Activated T-helper 2 cell treated with anti-CD3 and anti-CD28 coated beads, Interferon-gamma antibody, Interleukin-2, Interleukin-4, amounts not matched to agents 10 μg/mL and 5 μg/mL and 100 μg/mL, durations not matched to agents 14 hours and 24 hours and 36 hours (primary cell): ENCODE results near the gene AMZ2. TPM values are rescaled to one million over a fixed set of nuclear protein-coding genes. Genes with fewer than 3 reads are reported as not detected.
"Not testable (repeated sequence)": the region's sequence is repeated elsewhere in the genome, so short reads cannot be mapped to it uniquely, and the experiment has no call there.

Source experiments
- DNase-seq: peaks from one replicate; pipeline ENCODE4 v3.0.0; 2021; ENCODE audit warnings: low spot score
- H3K27ac Mint-ChIP-seq: one replicate; pipeline ENCODE4 v1.8.0; 2021; ENCODE audit warnings: mixed read lengths
- H3K27me3 Mint-ChIP-seq: one replicate; pipeline ENCODE4 v1.8.0; 2021; ENCODE audit warnings: low read depth, mixed read lengths
- H3K36me3 Mint-ChIP-seq: one replicate; pipeline ENCODE4 v1.8.0; 2021; ENCODE audit warnings: low read depth, mixed read lengths
- H3K4me1 Mint-ChIP-seq: one replicate; pipeline ENCODE4 v1.8.0; 2021; ENCODE audit warnings: low read depth, mixed read lengths
- H3K4me3 Mint-ChIP-seq: one replicate; pipeline ENCODE4 v1.8.0; 2021; ENCODE audit warnings: low read depth, mild to moderate bottlenecking, moderate library complexity, mixed read lengths
- H3K9me3 Mint-ChIP-seq: one replicate; pipeline ENCODE4 v1.8.0; 2021; ENCODE audit warnings: mixed read lengths
- intact Hi-C: fragments of 100-400 bp; cut with micrococcal nuclease; formaldehyde crosslinking; loops from one replicate; pipeline ENCODE4 v1.15.1; 2023
- total RNA-seq: library from RNA; stranded (reverse); gene quantifications from 2 replicates; pipeline ENCODE4 v1.2.3, GENCODE V29; 2022

The AMZ2 gene
- total RNA-seq, 1 donor from 2014 or later = 85.9 TPM

DNA sequence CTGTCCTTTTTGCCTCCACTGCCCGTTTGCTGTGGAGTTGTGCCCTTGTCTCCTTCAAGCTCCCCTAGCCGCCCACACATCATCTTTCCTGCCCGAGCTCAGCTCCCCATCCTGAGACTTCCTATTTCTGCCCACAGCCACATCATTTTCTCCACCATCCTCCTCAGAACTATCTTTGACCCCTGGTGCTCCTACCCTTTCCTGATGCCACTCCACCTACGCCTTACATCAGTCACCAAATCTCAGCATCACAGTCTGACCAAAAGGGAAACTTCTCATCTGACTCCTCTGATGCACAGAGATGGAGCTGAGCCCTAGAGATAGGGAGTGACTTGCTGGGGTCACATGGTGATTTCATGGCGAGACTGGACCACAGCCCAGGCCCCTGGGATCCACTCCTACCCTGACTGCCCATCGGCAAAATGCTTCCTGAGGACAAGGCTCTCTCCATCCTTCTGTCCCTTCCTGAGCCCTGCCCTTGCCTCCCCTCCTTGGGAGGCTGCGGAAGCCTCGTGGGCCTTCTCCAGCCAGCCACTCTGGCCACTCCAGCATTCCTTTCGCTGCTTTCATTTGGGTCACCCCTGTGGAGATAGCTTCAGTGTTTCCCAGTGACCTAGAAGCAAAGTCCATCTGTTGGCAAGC is 19.7 kb upstream of the AMZ2 start:
- Mint-ChIP-seq H3K27ac (peak overlapping the region; percentile 64), H3K36me3 (peaks cover 29% of the 10 kb centered on the region), H3K4me1 (peaks cover 31% of the 10 kb centered on the region)
- H3K27me3 Mint-ChIP-seq, H3K4me3 Mint-ChIP-seq, H3K9me3 Mint-ChIP-seq, DNase-seq: not testable (repeated sequence)
- intact Hi-C loops = loop anchor here (1.0 kb wide), 1 partner anchor 10 kb away; no protein-coding TSS in a partner anchor

DNA sequence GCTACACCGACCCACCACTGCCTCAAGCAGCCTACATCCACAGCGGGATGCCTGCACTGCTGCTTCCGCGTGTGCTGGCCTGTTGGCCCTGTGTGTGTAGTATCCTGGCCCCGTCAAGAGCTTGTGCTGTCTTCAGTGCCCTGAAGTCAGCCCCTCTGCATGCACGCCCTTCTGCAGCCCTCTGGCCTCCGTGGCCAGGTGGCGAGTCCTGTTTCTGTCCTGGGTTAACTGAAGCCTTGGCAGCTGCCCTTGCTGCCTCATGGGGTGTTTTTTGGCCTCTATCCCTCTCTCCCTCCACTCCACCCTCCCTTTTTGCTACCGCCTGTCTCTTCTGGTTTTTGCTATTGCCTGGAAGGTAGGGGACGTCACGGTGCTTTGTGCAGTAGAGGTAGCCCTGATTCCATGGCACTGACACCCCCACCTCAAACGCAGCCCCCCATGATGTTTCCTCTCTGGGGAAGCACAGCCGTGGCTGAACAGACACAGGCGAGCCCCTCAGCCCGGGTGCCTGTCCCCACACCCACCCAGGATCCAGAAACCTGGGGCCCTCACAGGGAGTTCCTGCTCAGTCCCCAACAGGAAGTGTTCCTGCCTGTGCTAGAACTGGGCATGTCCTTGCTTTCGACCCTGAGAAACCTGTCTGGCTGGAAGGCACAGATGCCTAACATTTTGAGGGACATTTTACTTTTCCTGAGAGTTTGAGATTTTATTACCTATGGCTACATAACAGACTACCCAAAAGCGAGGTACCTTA is 18.8 kb upstream of the AMZ2 start:
- Mint-ChIP-seq H3K4me1 (peaks cover 34% of the 10 kb centered on the region), H3K36me3 (peaks cover 29% of the 10 kb centered on the region), H3K9me3 (no peaks in the 10 kb centered on the region), H3K4me3 (no peak overlapping the region), H3K27ac (peak overlapping the region; percentile 22), H3K27me3 (no peaks in the 10 kb centered on the region)
- intact Hi-C loops = loop anchor here (1.0 kb wide), 1 partner anchor 9 kb away; no protein-coding TSS in a partner anchor
- no peak for DNase-seq

DNA sequence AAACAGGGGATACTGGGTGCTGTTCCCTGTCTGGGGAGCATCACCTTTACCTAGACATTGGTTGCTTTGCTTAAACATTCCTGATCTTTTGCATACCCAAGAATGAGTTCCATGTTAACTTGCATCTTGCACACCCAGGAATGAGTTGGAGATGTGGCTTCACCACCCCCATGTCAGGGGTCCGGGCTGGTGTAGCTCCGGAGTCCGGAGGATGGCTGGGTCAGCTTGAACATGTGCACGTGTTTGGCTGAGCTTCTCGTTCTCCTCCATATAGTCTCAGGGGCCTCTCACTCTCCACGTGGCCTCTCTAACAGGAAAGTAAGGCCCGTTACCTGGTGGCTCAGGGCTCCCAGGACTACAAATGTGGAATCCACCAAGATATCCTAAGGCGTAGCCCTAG is 18.2 kb upstream of the AMZ2 start:
- Mint-ChIP-seq H3K27me3 (no peaks in the 10 kb centered on the region), H3K4me3 (no peak overlapping the region), H3K9me3 (no peaks in the 10 kb centered on the region), H3K27ac (no peak overlapping the region), H3K36me3 (peaks cover 28% of the 10 kb centered on the region), H3K4me1 (peaks cover 36% of the 10 kb centered on the region)
- DNase-seq = no peak
- intact Hi-C loops = no loop called here

DNA sequence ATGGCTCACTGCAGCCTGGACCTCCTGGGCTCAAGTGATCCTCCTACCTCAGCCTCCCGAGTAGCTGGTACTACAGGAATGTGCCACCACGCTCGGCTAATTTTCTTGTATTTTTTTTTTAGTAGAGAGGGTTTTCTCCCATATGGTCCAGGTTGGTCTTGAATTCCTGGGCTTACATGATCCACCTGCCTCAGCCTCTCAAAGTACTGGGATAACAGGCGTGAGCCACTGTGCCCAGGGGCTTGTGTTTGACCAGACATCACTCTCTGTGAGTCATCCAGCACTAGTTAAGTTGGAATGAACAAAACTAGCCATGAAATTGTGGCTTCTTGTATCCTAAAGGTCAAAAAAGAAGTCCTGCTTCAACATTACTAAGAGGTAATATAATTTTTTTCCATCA is 16.7 kb upstream of the AMZ2 start:
- intact Hi-C loops, DNase-seq, H3K9me3 Mint-ChIP-seq, H3K4me3 Mint-ChIP-seq, H3K27ac Mint-ChIP-seq, H3K27me3 Mint-ChIP-seq: not testable (repeated sequence)
- peaks cover 30% of the 10 kb centered on the region for H3K36me3 Mint-ChIP-seq
- peaks cover 45% of the 10 kb centered on the region for H3K4me1 Mint-ChIP-seq

DNA sequence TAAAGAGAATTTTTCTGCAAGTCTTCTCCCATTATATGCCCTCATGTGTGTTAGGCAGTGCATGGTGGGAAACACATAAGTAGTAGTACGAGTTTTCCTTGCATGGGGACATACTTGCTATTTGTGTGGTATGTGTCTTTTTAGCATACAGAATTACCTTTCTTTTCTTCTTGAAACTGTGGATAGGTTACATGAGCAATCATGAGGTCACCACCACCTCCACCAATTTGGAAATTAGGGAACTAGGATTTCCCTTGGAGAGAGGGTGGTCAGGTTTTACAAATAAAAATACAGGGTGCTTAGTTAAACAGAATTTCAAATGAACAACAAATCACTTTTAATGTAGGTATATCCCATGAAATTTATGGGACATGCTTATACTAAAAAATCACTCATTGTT is 16.3 kb upstream of the AMZ2 start:
- DNase-seq = no peak
- Mint-ChIP-seq H3K36me3 (peaks cover 30% of the 10 kb centered on the region), H3K27me3 (no peaks in the 10 kb centered on the region), H3K27ac (no peak overlapping the region), H3K9me3 (no peaks in the 10 kb centered on the region), H3K4me1 (peaks cover 45% of the 10 kb centered on the region), H3K4me3 (no peak overlapping the region)
- intact Hi-C loops = no loop called here

DNA sequence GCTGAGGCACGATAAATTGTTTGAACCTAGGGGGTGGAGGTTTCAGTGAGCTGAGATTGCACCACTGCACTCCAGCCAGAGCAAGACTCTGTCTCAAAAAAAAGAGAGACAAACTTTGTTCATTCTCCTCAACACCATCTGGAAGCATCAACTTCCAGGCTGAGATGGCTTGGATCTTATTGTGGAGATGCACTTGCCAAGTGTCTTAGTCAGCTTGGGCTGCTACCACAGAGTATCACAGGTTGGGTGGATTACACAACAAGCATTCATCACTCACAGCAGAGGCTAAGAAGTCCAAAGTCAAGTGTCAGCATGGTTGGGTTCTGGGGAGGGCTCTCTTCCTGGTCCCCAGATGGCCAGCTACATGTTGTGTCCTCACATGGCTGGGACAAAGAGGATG is 15.1 kb upstream of the AMZ2 start:
- H3K27me3 Mint-ChIP-seq, DNase-seq, intact Hi-C loops, H3K4me3 Mint-ChIP-seq, H3K9me3 Mint-ChIP-seq: not testable (repeated sequence)
- peaks cover 50% of the 10 kb centered on the region for H3K4me1 Mint-ChIP-seq
- H3K27ac Mint-ChIP-seq = peak overlapping the region; percentile 28
- peaks cover 28% of the 10 kb centered on the region for H3K36me3 Mint-ChIP-seq

DNA sequence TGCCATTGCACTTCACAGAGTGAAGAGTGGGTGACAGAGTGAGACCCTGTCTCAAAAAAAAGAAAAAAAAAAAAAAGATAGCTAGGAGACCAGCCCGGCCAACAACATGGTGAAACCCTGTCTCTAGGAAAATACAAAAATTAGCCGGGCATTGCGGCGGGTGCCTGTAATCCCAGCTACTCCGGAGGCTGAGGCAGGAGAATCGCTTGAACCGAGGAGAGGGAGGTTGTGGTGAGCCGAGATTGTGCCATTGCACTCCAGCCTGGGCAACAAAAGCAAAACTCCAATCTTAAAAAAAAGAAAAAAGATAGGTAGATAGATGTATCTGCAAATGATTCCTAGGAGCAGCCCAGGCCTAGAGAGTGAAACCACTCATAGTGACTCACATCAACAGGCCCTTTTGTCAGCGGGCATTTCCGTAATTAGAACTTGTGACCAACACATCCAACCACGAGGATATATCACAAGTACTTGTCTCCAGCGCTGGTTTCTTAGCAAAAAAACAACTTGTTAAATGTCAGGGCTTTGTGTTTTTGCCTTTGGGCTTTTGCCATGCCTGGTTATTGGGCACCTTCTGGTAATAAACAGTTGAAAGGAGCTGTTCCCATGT is 13.0 kb upstream of the AMZ2 start:
- H3K9me3 Mint-ChIP-seq, H3K27me3 Mint-ChIP-seq, DNase-seq, intact Hi-C loops: not testable (repeated sequence)
- Mint-ChIP-seq H3K4me3 (peak overlapping the region; percentile 17), H3K27ac (peak overlapping the region; percentile 80), H3K36me3 (peaks cover 14% of the 10 kb centered on the region), H3K4me1 (peaks cover 54% of the 10 kb centered on the region)

DNA sequence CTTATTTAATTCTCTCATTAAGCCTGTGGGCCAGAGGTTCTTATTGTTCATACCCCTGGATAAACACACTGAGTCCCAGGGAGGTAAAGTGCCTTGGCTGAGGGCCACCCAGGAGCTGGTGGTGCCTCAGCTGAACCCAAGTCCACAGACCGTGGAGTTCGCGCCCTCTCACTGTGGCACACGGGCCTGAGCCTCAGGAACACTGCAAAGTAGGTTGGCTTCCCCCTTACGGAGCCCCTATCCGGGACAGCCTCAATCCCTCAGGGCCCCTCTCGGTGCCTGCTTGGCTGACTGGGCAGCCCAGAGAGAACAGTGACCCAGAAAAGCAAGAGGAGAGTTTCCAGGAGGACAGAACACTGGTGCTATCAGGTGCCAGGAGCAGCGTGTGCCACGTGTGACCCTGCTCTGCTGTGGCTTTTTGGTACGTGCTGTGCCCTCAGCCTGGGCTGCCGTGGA is 12.5 kb upstream of the AMZ2 start:
- Mint-ChIP-seq H3K36me3 (peaks cover 16% of the 10 kb centered on the region), H3K27ac (peak overlapping the region; percentile 80), H3K4me1 (peaks cover 58% of the 10 kb centered on the region), H3K4me3 (peak overlapping the region; percentile 17)
- DNase-seq, intact Hi-C loops, H3K27me3 Mint-ChIP-seq, H3K9me3 Mint-ChIP-seq: not testable (repeated sequence)

DNA sequence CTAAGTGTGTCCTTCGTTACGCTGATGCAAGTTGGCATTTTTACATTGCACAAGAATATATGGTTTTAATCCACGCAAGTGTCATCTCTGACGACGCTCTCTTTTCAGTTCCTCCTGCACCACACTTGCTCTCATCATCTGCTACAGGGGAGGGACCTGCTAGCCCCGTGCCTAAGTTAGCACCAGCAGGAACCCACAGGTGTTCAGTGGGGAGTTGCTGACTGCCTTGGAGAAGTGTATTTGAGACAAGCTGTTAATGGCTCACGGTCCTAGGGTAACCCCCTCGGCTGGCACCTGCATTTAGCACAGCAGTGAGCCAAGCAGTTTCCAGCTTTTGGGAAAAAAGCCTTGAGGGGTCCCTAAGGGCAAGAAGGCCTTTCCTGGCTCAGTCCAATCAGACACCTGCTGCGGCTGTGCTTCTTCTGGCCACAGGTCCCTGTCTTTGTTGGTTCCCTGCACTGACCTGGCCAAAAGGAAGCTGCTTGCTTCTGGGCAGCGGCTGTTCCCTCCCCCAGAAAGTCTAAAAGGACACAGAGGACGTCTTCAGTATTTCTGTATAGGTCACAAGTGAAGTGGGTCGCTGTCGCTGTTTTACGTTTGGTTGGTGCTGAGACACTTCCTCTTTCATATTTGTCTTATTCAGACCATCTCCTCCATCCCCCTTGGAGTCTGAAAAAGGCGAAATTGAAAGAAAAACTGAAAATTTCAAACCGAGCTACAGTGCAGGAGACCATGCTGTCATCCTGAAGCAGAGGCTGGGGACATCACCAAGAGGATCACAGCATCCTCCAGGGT is 10.3 kb upstream of the AMZ2 start:
- not testable (repeated sequence) for H3K9me3 Mint-ChIP-seq, H3K27me3 Mint-ChIP-seq
- peak; percentile 45 for DNase-seq
- Mint-ChIP-seq H3K36me3 (peaks cover 18% of the 10 kb centered on the region), H3K27ac (peak overlapping the region; percentile 95), H3K4me1 (peaks cover 66% of the 10 kb centered on the region), H3K4me3 (peak overlapping the region; percentile 75)
- intact Hi-C loops = loop anchor here (1.0 to 2.0 kb wide), 4 partner anchors 9 to 57 kb away; no protein-coding TSS in a partner anchor

DNA sequence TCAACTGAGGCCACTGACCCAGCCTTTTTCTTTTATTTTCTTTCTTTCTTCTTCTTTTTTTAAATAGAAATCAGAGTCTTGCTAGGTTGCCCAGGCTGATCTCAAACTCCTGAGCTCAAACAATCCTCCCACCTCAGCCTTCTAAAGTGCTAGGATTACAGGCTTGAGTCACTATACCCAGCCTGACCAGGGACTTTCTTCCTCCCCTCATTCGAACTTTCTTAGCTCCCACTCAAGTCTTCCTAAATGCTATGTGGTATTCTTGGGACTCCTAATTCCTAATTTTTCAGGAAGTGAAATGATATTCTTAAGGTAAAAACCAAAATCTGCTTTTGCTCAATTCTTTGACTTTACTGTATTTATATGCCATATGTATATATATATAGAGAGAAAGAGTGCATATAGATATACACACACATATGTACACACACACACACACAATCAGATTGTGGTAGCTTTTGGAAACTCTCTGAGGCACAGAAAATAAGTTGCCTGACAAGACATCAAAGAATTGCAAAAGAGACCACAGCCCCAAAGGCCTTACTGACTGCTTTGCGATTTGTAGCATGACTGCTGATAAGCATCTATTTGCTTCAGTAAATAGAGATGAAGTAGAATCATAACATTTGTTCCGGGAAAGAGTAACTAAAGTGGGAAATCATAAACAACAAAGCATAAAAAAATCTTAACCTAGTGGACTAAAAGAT is 9.5 kb upstream of the AMZ2 start:
- Mint-ChIP-seq H3K27ac (peak overlapping the region; percentile 95), H3K4me1 (peaks cover 63% of the 10 kb centered on the region), H3K27me3 (no peaks in the 10 kb centered on the region), H3K9me3 (no peaks in the 10 kb centered on the region), H3K36me3 (peaks cover 18% of the 10 kb centered on the region), H3K4me3 (peak overlapping the region; percentile 75)
- intact Hi-C loops = loop anchor here (1.0 to 2.0 kb wide), 4 partner anchors 10 to 58 kb away; no protein-coding TSS in a partner anchor
- no peak for DNase-seq

DNA sequence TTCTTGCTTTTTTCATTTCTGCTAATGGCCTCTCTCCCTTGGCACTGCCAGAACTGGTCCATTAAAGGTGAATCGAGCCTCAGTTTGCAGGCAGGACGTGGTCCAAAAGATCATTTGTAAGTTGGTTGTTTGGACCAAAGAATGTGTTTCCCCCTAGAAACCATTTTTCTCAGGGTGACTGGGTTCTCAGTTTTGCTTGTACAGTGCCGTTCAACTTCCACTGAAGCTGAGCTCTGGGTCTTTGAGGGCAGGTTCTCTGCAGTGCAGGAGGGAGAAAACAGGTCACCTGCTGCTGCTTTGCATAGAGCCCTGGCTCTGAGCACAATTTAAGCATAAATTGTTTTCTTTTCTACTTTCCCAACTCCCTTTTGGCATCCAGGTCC is 9.0 kb upstream of the AMZ2 start:
- peaks cover 22% of the 10 kb centered on the region for H3K36me3 Mint-ChIP-seq
- no peaks in the 10 kb centered on the region for H3K9me3 Mint-ChIP-seq
- intact Hi-C loops = loop anchor here (1.0 to 2.0 kb wide), 5 partner anchors 8 to 58 kb away; no protein-coding TSS in a partner anchor
- H3K27me3 Mint-ChIP-seq = no peaks in the 10 kb centered on the region
- peaks cover 64% of the 10 kb centered on the region for H3K4me1 Mint-ChIP-seq
- no peak for DNase-seq
- peak overlapping the region; percentile 75 for H3K4me3 Mint-ChIP-seq
- peak overlapping the region; percentile 95 for H3K27ac Mint-ChIP-seq
